Panc1 (cell line): ENCODE measurements around the gene NFATC3. TPM values are rescaled to one million over a fixed set of nuclear protein-coding genes. Genes with fewer than 3 reads are reported as not detected.

ENCODE experiments used
- microRNA-seq: library from miRNA; unstranded; fragments of <30 nt; microRNA quantifications from one replicate; pipeline ENCODE4 v1.1.0, GENCODE V29; 2020; ENCODE audit not compliant: unreplicated experiment
- total RNA-seq: library from RNA; stranded (reverse); gene quantifications from one replicate; pipeline ENCODE4 v1.2.1, GENCODE V29; 2021; ENCODE audit not compliant: unreplicated experiment

Gene NFATC3
- total RNA-seq, 1 experiment from 2014 or later, result 24.8 TPM

Small RNAs within 50 kb of the gene (microRNA-seq; reads per million reads assigned to microRNA genes)
- 1.3 reads per million for gene MIR6773

Other genes starting within 250 kb of the NFATC3 start
- gene THAP11, start 243.1 kb upstream of the NFATC3 start, total RNA-seq, result 27.3 TPM
- gene NUTF2, start 238.4 kb upstream of the NFATC3 start, total RNA-seq, result 119 TPM
- 43.4 TPM for gene CENPT, start 237.7 kb upstream of the NFATC3 start, total RNA-seq
- 85.3 TPM for gene EDC4, start 212.3 kb upstream of the NFATC3 start, total RNA-seq
- 1.1 TPM for gene NRN1L, start 200.5 kb upstream of the NFATC3 start, total RNA-seq
- 17.8 TPM for gene PSKH1, start 192.1 kb upstream of the NFATC3 start, total RNA-seq
- 2.0 TPM for gene CTRL, start 153.5 kb upstream of the NFATC3 start, total RNA-seq
- gene PSMB10, start 148.5 kb upstream of the NFATC3 start, total RNA-seq, result 47.7 TPM
- 14.0 TPM for gene LCAT, start 141.2 kb upstream of the NFATC3 start, total RNA-seq
- 31.8 TPM for gene SLC12A4, start 116.7 kb upstream of the NFATC3 start, total RNA-seq
- not detected for gene DPEP3, start 104.9 kb upstream of the NFATC3 start, total RNA-seq
- gene DPEP2, start 85.9 kb upstream of the NFATC3 start, total RNA-seq, result not detected
- gene DPEP2NB, start 69.5 kb upstream of the NFATC3 start, total RNA-seq, result not detected
- 8.4 TPM for gene DDX28, start 62.1 kb upstream of the NFATC3 start, total RNA-seq
- gene DUS2, start 62.1 kb upstream of the NFATC3 start, total RNA-seq, result 12.1 TPM
- 27.0 TPM for gene ESRP2, start 150.8 kb downstream of the NFATC3 start, total RNA-seq
- gene PLA2G15, start 160.0 kb downstream of the NFATC3 start, total RNA-seq, result 14.3 TPM
- 58.9 TPM for gene SLC7A6, start 179.2 kb downstream of the NFATC3 start, total RNA-seq
- 16.0 TPM for gene SLC7A6OS, start 225.6 kb downstream of the NFATC3 start, total RNA-seq
- 33.1 TPM for gene PRMT7, start 225.6 kb downstream of the NFATC3 start, total RNA-seq